Measurements from ENCODE around the gene RESP18.

DNA sequence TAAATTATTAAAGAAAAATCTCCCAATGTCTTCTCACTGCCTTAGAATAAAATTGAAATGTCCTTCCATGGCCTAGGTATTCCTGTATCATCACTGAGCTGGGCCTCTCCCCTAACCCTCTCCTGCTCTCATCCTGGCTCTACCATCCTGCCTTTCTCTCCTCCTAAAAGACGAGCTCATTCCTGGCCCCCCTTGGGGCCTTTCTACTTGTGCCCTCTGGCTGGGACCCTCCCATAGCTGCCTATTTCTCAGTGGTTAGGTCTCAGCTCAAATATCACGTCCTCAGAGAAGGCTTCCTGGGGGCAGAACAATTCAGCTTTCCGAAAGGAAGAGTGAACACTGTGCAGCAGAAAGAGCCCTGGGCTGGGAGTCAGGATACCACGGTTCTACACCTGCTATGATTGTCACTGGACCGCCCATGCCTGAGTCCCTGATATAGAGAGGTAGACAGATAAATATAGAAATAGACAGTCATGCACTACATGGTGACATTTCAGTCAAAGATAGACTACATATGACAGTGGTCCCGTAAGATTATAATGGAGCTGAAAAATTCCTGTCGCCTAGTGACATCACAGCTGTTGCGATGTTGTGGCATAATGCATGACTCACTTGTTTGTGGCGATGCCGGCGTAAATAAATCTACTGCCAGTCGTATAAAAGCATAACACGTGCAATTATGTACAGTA, 45.8 kb upstream of the RESP18 start:
- TF ChIP-seq, protein P1, sequence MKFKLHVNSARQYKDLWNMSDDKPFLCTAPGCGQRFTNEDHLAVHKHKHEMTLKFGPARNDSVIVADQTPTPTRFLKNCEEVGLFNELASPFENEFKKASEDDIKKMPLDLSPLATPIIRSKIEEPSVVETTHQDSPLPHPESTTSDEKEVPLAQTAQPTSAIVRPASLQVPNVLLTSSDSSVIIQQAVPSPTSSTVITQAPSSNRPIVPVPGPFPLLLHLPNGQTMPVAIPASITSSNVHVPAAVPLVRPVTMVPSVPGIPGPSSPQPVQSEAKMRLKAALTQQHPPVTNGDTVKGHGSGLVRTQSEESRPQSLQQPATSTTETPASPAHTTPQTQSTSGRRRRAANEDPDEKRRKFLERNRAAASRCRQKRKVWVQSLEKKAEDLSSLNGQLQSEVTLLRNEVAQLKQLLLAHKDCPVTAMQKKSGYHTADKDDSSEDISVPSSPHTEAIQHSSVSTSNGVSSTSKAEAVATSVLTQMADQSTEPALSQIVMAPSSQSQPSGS (tag by site-specific recombination; IDR thresholded peaks at IDR 0.05; ENCODE audit: low read depth) = no peak
- TF ChIP-seq, protein P2, sequence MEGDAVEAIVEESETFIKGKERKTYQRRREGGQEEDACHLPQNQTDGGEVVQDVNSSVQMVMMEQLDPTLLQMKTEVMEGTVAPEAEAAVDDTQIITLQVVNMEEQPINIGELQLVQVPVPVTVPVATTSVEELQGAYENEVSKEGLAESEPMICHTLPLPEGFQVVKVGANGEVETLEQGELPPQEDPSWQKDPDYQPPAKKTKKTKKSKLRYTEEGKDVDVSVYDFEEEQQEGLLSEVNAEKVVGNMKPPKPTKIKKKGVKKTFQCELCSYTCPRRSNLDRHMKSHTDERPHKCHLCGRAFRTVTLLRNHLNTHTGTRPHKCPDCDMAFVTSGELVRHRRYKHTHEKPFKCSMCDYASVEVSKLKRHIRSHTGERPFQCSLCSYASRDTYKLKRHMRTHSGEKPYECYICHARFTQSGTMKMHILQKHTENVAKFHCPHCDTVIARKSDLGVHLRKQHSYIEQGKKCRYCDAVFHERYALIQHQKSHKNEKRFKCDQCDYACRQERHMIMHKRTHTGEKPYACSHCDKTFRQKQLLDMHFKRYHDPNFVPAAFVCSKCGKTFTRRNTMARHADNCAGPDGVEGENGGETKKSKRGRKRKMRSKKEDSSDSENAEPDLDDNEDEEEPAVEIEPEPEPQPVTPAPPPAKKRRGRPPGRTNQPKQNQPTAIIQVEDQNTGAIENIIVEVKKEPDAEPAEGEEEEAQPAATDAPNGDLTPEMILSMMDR (tag by site-specific recombination; IDR thresholded peaks at IDR 0.05) = no peak
- TF ChIP-seq ZNF366 (tag by site-specific recombination; conservative IDR thresholded peaks at IDR 0.05) = no peak

All from HEK293 (cell line).